Dermis blood vessel endothelial cell (primary cell): ENCODE results near the gene DLG2. TPM values are rescaled to one million over a fixed set of nuclear protein-coding genes. Genes with fewer than 3 reads are reported as not detected.
"Not testable (repeated sequence)": the region's sequence is repeated elsewhere in the genome, so short reads cannot be mapped to it uniquely, and the experiment has no call there.

Experiments
- DNase-seq: peaks from one replicate; pipeline ENCODE4 v3.0.0; 2010
- total RNA-seq: library from RNA; depleted of rRNA; stranded (reverse); fragments of >200 nt; gene quantifications from 2 replicates; pipeline ENCODE4 v1.2.3, GENCODE V29; 2014

The DLG2 gene
- total RNA-seq, 1 donor from 2014 or later = 0.17 TPM

- no peak for DNase-seq
Observed at GRCh38 chr11:83471831-83472727, 2155.1 kb downstream of the DLG2 start.

GRCh38 chr11:83467837-83468236 lies 2159.3 kb downstream of the DLG2 start:
- no peak for DNase-seq

- DNase-seq = no peak
Observed at GRCh38 chr11:83464160-83464944, 2162.8 kb downstream of the DLG2 start.

GRCh38 chr11:83459798-83460197 lies 2167.3 kb downstream of the DLG2 start:
- DNase-seq = peak; percentile 2

GRCh38 chr11:83456566-83456965 lies 2170.6 kb downstream of the DLG2 start:
- no peak for DNase-seq

- no peak for DNase-seq
Observed at GRCh38 chr11:83456075-83456474, 2171.1 kb downstream of the DLG2 start.

GRCh38 chr11:83455356-83455755 lies 2171.8 kb downstream of the DLG2 start:
- no peak for DNase-seq

GRCh38 chr11:83454674-83455073 lies 2172.5 kb downstream of the DLG2 start:
- DNase-seq = no peak

GRCh38 chr11:83449338-83449913 lies 2177.7 kb downstream of the DLG2 start:
- no peak for DNase-seq

- no peak for DNase-seq
Observed at GRCh38 chr11:83448686-83449085, 2178.5 kb downstream of the DLG2 start.

GRCh38 chr11:83443880-83444279 lies 2183.3 kb downstream of the DLG2 start:
- DNase-seq = not testable (repeated sequence)

GRCh38 chr11:83441601-83442000 lies 2185.5 kb downstream of the DLG2 start:
- no peak for DNase-seq

GRCh38 chr11:83441171-83441570 lies 2186.0 kb downstream of the DLG2 start:
- DNase-seq = no peak

GRCh38 chr11:83438438-83438837 lies 2188.7 kb downstream of the DLG2 start:
- no peak for DNase-seq

- no peak for DNase-seq
Observed at GRCh38 chr11:83437939-83438338, 2189.2 kb downstream of the DLG2 start.

- DNase-seq = no peak
Observed at GRCh38 chr11:83436855-83437254, 2190.3 kb downstream of the DLG2 start.

GRCh38 chr11:83434812-83435211 lies 2192.3 kb downstream of the DLG2 start:
- not testable (repeated sequence) for DNase-seq

GRCh38 chr11:83427943-83428342 lies 2199.2 kb downstream of the DLG2 start:
- DNase-seq = no peak

- no peak for DNase-seq
Observed at GRCh38 chr11:83427501-83427900, 2199.6 kb downstream of the DLG2 start.

GRCh38 chr11:83425137-83425466 lies 2202.0 kb downstream of the DLG2 start:
- DNase-seq = no peak

- DNase-seq = no peak
Observed at GRCh38 chr11:83424376-83425136, 2202.6 kb downstream of the DLG2 start.

GRCh38 chr11:83422641-83423040 lies 2204.5 kb downstream of the DLG2 start:
- not testable (repeated sequence) for DNase-seq
